Gastroesophageal sphincter (tissue), 4 donors: ENCODE data around the gene ZSWIM5. TPM values are rescaled to one million over a fixed set of nuclear protein-coding genes. Genes with fewer than 3 reads are reported as not detected.

Experiments
- ATAC-seq: fragments of 150-250 bp; one replicate; pipeline ENCODE4 v1.9.1; 2016; ENCODE audit warnings: mild to moderate bottlenecking, moderate library complexity
- H3K27ac ChIP-seq, 4 donors: fragments of 200-600 bp; sonication (generic) in 3 of 4; 1 replicate in 3 of 4; 2 replicates in 1 of 4; pipeline ENCODE4 v1.5.1; 2016 to 2019
- H3K27me3 ChIP-seq: fragments of 200-600 bp; sonication (generic); one replicate; pipeline ENCODE4 v1.5.1; 2019
- H3K36me3 ChIP-seq, 2 donors: fragments of 200-600 bp; sonication (generic); one replicate each; pipeline ENCODE4 v1.5.1; 2019; ENCODE audit warnings: control low read depth in 1 of 2
- H3K4me1 ChIP-seq, 3 donors: fragments of 200-600 bp; sonication (generic); 1 replicate in 2 of 3; 2 replicates in 1 of 3; pipeline ENCODE4 v1.5.1; 2016 to 2019; ENCODE audit warnings: control low read depth in 2 of 3
- H3K4me3 ChIP-seq, 2 donors: fragments of 200-600 bp; sonication (generic); one replicate each; pipeline ENCODE4 v1.5.1; 2019; ENCODE audit warnings: mild to moderate bottlenecking in 1 of 2, moderate library complexity in 1 of 2
- H3K9me3 ChIP-seq, 3 donors: fragments of 200-600 bp; sonication (generic); one replicate each; pipeline ENCODE4 v1.5.1; 2017 to 2019; ENCODE audit warnings: control low read depth in 2 of 3
- EP300 ChIP-seq: sonication (generic); formaldehyde crosslinking; IDR thresholded peaks from one replicate; pipeline ENCODE4 v1.6.1; 2017; ENCODE audit warnings: antibody characterized with exemption, mild to moderate bottlenecking
- POLR2A ChIP-seq, 2 donors: fragments of 450-650 bp; IDR thresholded peaks; one replicate each; pipeline ENCODE4 v1.6.1; 2017; ENCODE audit warnings: antibody characterized with exemption in 2 of 2, mild to moderate bottlenecking in 2 of 2, moderate library complexity in 1 of 2
- POLR2AphosphoS5 ChIP-seq: sonication (generic); formaldehyde crosslinking; IDR thresholded peaks from one replicate; pipeline ENCODE4 v1.6.1; 2017; ENCODE audit warnings: antibody characterized with exemption
- WGBS, 2 donors: methylation state at CpG; one replicate each; pipeline ENCODE4 v1.1.5; 2018; ENCODE audit warnings: low coverage in 1 of 2; 5-methylcytosine and 5-hydroxymethylcytosine counted together
- total RNA-seq, 4 donors: library from RNA; depleted of rRNA; stranded (reverse); fragments of >200 nt; gene quantifications; one replicate each; pipeline ENCODE4 v1.1.0, GENCODE V29; 2016
- TF ChIP-seq, protein P1 (sequence below), 4 experiments: fragments of 200-600 bp in 2 of 4; fragments of 450-650 bp in 2 of 4; sonication (generic) in 1 of 4; IDR thresholded peaks; one replicate each; pipeline ENCODE4 v1.5.1; 2017 to 2019; ENCODE audit warnings: antibody characterized with exemption in 4 of 4, mild to moderate bottlenecking in 2 of 4, moderate library complexity in 2 of 4

Gene ZSWIM5
- total RNA-seq, 4 donors from 2014 or later = 3.3 to 8.1 (median 5.8) TPM

DNA sequence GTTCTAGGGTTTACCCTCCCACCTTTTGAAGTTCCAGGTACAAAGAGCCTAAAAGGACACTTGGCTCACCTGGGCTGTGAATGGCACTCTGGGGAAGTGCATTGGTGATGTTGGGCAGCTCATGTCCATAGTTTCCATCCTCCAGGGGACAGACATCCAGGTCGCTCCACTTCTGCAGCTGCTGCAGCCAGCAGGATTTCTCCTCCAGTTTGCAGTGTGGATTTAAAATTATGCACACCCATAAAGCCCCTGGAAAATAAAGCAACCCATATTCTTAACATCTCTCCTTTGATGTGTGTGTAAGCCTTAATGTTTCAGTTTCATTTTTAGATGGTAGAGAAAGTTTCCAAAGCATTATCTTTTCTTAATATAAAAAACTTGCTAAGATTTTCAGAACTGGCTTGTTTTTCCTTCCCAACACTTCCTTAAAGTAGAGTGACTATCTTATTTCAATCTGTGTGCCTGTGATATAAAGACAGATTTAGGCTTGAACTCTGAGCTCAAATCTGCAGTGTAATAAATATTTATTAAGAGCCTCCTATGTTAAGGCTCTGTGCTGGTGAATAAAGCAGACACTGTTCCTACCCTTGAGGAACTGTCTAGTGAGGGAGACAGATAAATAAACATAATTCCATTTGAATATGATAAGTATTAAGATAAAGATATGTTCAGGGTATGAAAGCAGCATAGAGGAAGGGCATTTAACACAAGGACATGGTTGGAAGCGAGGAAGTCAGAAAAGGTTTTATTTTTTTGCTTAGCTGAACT is 155.2 kb downstream of the ZSWIM5 start:
- peaks cover 0 to 45% of the 10 kb centered on the region in 2 donors for H3K36me3 ChIP-seq
- H3K9me3 ChIP-seq = no peaks in the 10 kb centered on the region
- no peak overlapping the region for H3K27ac ChIP-seq
- TF ChIP-seq EP300 (no peak), POLR2AphosphoS5 (no peak), POLR2A (IDR thresholded peaks at IDR 0.05) (no peak)
- TF ChIP-seq, protein P1, sequence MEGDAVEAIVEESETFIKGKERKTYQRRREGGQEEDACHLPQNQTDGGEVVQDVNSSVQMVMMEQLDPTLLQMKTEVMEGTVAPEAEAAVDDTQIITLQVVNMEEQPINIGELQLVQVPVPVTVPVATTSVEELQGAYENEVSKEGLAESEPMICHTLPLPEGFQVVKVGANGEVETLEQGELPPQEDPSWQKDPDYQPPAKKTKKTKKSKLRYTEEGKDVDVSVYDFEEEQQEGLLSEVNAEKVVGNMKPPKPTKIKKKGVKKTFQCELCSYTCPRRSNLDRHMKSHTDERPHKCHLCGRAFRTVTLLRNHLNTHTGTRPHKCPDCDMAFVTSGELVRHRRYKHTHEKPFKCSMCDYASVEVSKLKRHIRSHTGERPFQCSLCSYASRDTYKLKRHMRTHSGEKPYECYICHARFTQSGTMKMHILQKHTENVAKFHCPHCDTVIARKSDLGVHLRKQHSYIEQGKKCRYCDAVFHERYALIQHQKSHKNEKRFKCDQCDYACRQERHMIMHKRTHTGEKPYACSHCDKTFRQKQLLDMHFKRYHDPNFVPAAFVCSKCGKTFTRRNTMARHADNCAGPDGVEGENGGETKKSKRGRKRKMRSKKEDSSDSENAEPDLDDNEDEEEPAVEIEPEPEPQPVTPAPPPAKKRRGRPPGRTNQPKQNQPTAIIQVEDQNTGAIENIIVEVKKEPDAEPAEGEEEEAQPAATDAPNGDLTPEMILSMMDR (IDR thresholded peaks at IDR 0.05) = no peak
- no peak for ATAC-seq
- H3K27me3 ChIP-seq = no peaks in the 10 kb centered on the region
- H3K4me3 ChIP-seq = no peak overlapping the region
- 52 to 70% methylated on average over 1 to 2 of the region's 2 CpGs for WGBS, 2 donors
- no peaks in the 10 kb centered on the region for H3K4me1 ChIP-seq

- Histone ChIP-seq H3K9me3 (no peaks in the 10 kb centered on the region), H3K36me3 (peaks cover 0 to 51% of the 10 kb centered on the region in 2 donors), H3K27me3 (no peaks in the 10 kb centered on the region), H3K4me3 (no peak overlapping the region), H3K27ac (no peak overlapping the region), H3K4me1 (no peaks in the 10 kb centered on the region)
- TF ChIP-seq POLR2AphosphoS5 = no peak
- TF ChIP-seq EP300 = no peak
- TF ChIP-seq, protein P1 (IDR thresholded peaks at IDR 0.05) = no peak
- no peak for TF ChIP-seq POLR2A (IDR thresholded peaks at IDR 0.05)
- no peak for ATAC-seq
- WGBS, 2 donors = 82 to 93% methylated on average over 4 to 5 of the region's 5 CpGs
Measured at GRCh38 chr1:45047032-45047431, 159.4 kb downstream of the ZSWIM5 start.

- peaks cover 0 to 46% of the 10 kb centered on the region in 2 donors for H3K36me3 ChIP-seq
- no peaks in the 10 kb centered on the region for H3K27me3 ChIP-seq
- H3K4me3 ChIP-seq = no peak overlapping the region
- H3K27ac ChIP-seq = no peak overlapping the region
- TF ChIP-seq EP300 (no peak), POLR2AphosphoS5 (no peak), POLR2A (IDR thresholded peaks at IDR 0.05) (no peak)
- TF ChIP-seq, protein P1 (IDR thresholded peaks at IDR 0.05) = no peak
- H3K9me3 ChIP-seq = no peaks in the 10 kb centered on the region
- ATAC-seq = no peak
- WGBS, 2 donors = 82 to 100% methylated on average over 1 of the region's 1 CpG
- no peaks in the 10 kb centered on the region for H3K4me1 ChIP-seq
Measured at GRCh38 chr1:45044916-45045315, 161.5 kb downstream of the ZSWIM5 start.

DNA sequence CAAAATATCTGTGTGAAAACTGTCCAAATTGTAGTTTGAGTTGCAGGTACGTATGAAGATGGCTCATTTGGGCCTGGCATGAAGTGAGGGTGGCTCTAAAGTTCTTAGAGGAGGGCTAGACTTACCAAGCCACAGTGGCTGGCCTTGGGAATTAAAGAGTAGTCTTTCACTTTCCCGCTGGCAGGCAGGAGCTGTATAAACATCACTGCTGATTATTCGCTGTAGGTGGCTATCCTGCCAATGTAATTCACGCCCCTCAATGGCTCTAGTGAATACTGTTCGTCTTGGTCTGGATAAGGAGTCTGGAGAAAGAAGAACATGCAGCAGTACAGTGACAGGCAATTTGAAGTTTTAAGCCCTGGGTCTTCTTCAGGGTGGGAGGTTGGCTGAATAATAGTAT is 163.3 kb downstream of the ZSWIM5 start:
- TF ChIP-seq POLR2AphosphoS5 (no peak), EP300 (no peak), POLR2A (IDR thresholded peaks at IDR 0.05) (no peak)
- TF ChIP-seq, protein P1 (IDR thresholded peaks at IDR 0.05) = no peak
- ATAC-seq = no peak
- 73 to 86% methylated on average over 3 to 5 of the region's 5 CpGs for WGBS, 2 donors
- no peak overlapping the region for H3K4me3 ChIP-seq
- no peaks in the 10 kb centered on the region for H3K27me3 ChIP-seq
- H3K36me3 ChIP-seq = peaks cover 0 to 48% of the 10 kb centered on the region in 2 donors
- H3K9me3 ChIP-seq = no peaks in the 10 kb centered on the region
- no peak overlapping the region for H3K27ac ChIP-seq
- H3K4me1 ChIP-seq = no peaks in the 10 kb centered on the region

GRCh38 chr1:45040297-45040696 is 166.1 kb downstream of the ZSWIM5 start:
- H3K27ac ChIP-seq = no peak overlapping the region
- TF ChIP-seq POLR2AphosphoS5 (no peak), POLR2A (IDR thresholded peaks at IDR 0.05) (no peak), EP300 (no peak)
- TF ChIP-seq, protein P1 (IDR thresholded peaks at IDR 0.05) = no peak
- 93 to 100% methylated on average over 4 to 5 of the region's 5 CpGs for WGBS, 2 donors
- no peak for ATAC-seq
- H3K4me1 ChIP-seq = no peaks in the 10 kb centered on the region
- H3K9me3 ChIP-seq = no peaks in the 10 kb centered on the region
- no peak overlapping the region for H3K4me3 ChIP-seq
- no peaks in the 10 kb centered on the region for H3K27me3 ChIP-seq
- H3K36me3 ChIP-seq = peaks cover 0 to 54% of the 10 kb centered on the region in 2 donors
